Muscle of back (tissue), 13 donors: ENCODE data around the gene S100PBP. TPM values are rescaled to one million over a fixed set of nuclear protein-coding genes. Genes with fewer than 3 reads are reported as not detected.
A peak's percentile ranks its signal among the peaks of the same experiment; 100 is the strongest.

Experiments
- DNase-seq, 3 donors: peaks; one replicate each; pipeline versions ENCODE4 v3.0.0 to v3.0.0-alpha.2; 2013
- long read RNA-seq, 9 donors: transcript quantifications; one replicate each; lab custom pipeline, GENCODE V29; 2026
- polyA plus RNA-seq, 10 donors: library from polyadenylated mRNA; unstranded; fragments of 120-200 nt; gene quantifications; one replicate each; pipeline ENCODE4 v1.2.1, GENCODE V29; 2013; ENCODE audit not compliant: insufficient read length in 10 of 10

The S100PBP gene
- polyA plus RNA-seq: 10 to 100 TPM; 16.9 to 38.8 (median 24.4) TPM
- long read RNA-seq, donor 1, partial matches to known transcripts: 5 of 9 reads
- long read RNA-seq, donor 1, other reads (novel, unspliced or antisense): 0 of 9 reads
- long read RNA-seq, donor 2, partial matches to known transcripts: 0 of 1 reads
- long read RNA-seq, donor 2, other reads (novel, unspliced or antisense): 0 of 1 reads
- long read RNA-seq, donor 3: 0 reads
- long read RNA-seq, donor 4, partial matches to known transcripts: 0 of 2 reads
- long read RNA-seq, donor 4, other reads (novel, unspliced or antisense): 0 of 2 reads
- long read RNA-seq, donor 5, full-length matches to known transcripts: 2 of 2 reads
- long read RNA-seq, donor 5, partial matches to known transcripts: 0 of 2 reads
- long read RNA-seq, donor 5, other reads (novel, unspliced or antisense): 0 of 2 reads
- long read RNA-seq, donor 6, full-length matches to known transcripts: 4 of 12 reads
- long read RNA-seq, donor 6, partial matches to known transcripts: 8 of 12 reads
- long read RNA-seq, donor 6, other reads (novel, unspliced or antisense): 0 of 12 reads
- long read RNA-seq, donor 7, full-length matches to known transcripts: 4 of 4 reads
- long read RNA-seq, donor 7, partial matches to known transcripts: 0 of 4 reads
- long read RNA-seq, donor 7, other reads (novel, unspliced or antisense): 0 of 4 reads
- long read RNA-seq, donor 8, full-length matches to known transcripts: 2 of 2 reads
- long read RNA-seq, donor 8, partial matches to known transcripts: 0 of 2 reads
- long read RNA-seq, donor 8, other reads (novel, unspliced or antisense): 0 of 2 reads
- long read RNA-seq, donor 9, full-length matches to known transcripts: 1 of 1 reads
- long read RNA-seq, donor 9, partial matches to known transcripts: 0 of 1 reads
- long read RNA-seq, donor 9, other reads (novel, unspliced or antisense): 0 of 1 reads

GRCh38 chr1:32817159-32817814 lies at the start of gene S100PBP, which contains the start of gene YARS1:
Gene S100PBP (plus strand): TSS chr1:32817653. CDS start chr1:32826100, 8,447 bp downstream.
Gene YARS1 (minus strand): TSS chr1:32817358. CDS start chr1:32817244, 114 bp downstream.
- DNase-seq: peak; percentile 99 to 100 (median 99)

GRCh38 chr1:32768110-32768850 lies 49.2 kb upstream of the S100PBP start:
- DNase-seq: no peak

DNA sequence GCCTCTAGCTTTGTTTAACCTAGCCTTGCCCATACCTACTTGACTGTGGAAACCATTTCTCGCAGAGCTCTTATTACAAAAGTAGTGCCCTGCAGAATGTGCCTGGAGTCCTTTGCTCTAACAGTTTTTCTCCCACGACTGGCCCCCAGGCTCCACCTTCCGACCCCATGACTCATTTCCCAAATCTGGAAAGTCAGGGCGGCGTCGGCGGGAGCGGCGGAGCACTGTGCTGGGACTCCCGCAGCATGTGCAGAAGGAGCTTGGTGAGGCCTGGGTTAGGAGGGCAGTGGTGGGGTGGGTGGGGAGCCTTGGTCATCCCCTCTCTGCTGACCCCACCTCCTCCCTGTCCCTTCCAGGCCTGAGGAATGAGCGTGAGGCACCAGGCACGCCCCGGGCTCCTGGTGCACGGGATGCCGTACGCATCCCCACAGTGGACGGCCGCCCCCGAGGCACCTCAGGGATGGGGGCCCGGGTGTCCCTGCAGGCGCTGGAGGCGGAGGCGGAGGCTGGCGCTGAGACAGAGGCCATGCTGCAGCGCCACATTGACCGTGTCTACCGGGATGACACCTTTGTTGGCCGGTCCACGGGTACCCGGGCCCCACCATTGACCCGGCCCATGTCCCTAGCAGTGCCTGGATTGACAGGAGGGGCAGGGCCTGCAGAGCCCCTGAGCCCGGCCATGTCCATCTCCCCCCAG lies 47.8 kb upstream of the S100PBP start:
- DNase-seq: no peak

- DNase-seq: no peak
Measured at GRCh38 chr1:32770221-32770731, 47.2 kb upstream of the S100PBP start.

- DNase-seq: no peak
Measured at GRCh38 chr1:32770741-32771548, 46.5 kb upstream of the S100PBP start.

DNA sequence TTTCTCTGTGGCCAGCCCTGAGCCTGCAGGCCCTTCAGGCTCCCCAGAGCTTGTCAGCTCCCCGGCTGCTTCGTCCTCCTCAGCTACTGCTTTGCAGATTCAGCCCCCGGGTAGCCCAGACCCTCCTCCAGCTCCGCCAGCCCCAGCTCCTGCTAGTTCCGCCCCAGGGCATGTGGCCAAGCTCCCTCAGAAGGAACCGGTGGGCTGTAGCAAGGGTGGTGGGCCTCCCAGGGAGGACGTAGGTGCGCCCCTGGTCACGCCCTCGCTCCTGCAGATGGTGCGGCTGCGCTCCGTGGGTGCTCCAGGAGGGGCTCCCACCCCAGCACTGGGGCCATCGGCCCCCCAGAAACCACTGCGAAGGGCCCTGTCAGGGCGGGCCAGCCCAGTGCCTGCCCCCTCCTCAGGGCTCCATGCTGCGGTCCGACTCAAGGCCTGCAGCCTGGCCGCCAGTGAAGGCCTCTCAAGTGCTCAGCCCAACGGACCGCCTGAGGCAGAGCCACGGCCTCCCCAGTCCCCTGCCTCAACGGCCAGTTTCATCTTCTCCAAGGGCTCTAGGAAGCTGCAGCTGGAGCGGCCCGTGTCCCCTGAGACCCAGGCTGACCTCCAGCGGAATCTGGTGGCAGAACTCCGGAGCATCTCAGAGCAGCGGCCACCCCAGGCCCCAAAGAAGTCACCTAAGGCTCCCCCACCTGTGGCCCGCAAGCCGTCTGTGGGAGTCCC lies 45.7 kb upstream of the S100PBP start:
- no peak for DNase-seq

DNA sequence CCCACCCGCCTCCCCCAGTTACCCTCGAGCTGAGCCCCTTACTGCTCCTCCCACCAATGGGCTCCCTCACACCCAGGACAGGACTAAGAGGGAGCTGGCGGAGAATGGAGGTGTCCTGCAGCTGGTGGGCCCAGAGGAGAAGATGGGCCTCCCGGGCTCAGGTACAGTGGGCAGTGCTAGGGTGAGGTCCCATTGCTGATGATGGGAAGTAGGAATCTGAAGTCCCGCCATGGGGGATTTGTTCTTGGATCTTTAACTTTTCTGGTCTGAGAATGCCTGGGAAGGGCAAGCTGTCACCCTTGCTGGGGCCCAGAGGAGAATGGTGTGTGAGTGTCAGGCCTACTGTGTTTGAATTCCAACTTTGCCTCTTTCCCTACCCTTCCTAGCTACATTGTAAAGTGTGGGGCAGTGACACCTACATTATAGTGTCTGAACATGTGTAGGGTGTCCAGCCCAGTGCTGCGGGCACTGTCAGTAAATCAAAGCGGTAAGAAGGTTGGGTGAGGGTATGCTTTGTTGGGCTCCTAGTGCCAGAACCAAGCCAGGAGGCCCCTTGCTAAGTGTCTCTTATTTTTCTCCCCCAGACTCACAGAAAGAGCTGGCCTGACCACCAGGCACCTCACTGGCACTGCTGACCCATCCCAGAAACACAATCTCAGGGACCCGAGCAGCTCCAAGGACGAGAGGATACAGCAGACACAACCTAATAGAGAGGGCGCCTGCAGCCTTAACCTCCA lies 45.0 kb upstream of the S100PBP start:
- DNase-seq: no peak

DNA sequence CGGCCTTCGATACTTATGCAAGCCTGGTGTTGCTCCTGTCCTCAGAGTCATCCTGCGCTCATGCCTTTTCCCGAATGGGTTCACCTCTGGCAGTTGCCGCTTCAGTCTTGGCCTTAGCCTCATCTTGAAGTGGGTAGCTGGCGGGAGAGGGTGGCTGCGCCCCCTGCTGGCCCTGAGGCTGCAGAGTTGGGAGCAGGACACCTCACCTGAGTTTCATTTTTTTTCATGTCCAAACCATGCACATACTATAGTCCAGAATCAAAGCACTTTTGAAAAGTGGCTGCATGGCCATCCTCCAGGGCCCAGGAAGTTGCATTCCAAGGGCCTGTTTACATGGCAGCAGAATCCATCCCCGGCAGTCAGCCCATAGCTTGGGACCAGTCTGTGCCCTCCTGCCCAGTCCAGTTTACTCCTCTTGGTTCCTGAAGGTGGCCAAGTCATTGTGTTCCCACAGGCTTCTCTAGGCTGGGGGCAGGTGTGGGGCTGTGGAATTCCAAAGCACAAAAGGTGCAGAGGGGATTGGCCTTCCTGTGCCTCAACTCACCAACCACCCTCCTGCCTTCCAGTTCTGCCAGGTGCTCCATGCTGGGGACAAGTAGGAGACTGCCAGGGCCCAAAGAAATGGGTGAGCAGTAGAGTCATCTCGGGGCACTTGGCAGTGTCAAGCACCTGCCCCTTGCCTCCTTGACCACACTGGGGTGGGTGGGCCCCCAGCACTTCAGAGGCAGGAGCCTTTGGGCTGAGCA lies 44.3 kb upstream of the S100PBP start:
- DNase-seq: peak in 2 of 3 donors; percentile 74 to 87

DNA sequence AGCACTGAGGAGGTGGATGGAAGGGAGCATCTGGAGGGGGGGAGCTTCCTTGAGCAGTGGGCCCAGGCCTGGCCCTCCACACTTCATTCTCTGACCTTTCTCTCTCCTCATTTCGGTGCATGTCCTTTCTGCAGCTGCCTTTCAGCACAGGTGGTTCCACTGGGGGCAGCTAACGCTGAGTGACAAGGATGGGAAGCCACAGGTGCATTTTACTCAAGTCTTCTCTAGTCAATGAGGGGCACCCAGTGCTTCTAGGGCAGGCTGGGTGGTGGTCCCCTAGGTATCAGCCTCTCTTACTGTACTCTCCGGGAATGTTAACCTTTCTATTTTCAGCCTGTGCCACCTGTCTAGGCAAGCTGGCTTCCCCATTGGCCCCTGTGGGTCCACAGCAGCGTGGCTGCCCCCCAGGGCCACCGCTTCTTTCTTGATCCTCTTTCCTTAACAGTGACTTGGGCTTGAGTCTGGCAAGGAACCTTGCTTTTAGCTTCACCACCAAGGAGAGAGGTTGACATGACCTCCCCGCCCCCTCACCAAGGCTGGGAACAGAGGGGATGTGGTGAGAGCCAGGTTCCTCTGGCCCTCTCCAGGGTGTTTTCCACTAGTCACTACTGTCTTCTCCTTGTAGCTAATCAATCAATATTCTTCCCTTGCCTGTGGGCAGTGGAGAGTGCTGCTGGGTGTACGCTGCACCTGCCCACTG lies 43.5 kb upstream of the S100PBP start:
- DNase-seq: no peak

GRCh38 chr1:32774464-32774808 lies 43.0 kb upstream of the S100PBP start:
- no peak for DNase-seq

GRCh38 chr1:32774950-32775634 lies 42.4 kb upstream of the S100PBP start:
- no peak for DNase-seq

- no peak for DNase-seq
Measured at GRCh38 chr1:32775640-32776337, 41.7 kb upstream of the S100PBP start.

DNA sequence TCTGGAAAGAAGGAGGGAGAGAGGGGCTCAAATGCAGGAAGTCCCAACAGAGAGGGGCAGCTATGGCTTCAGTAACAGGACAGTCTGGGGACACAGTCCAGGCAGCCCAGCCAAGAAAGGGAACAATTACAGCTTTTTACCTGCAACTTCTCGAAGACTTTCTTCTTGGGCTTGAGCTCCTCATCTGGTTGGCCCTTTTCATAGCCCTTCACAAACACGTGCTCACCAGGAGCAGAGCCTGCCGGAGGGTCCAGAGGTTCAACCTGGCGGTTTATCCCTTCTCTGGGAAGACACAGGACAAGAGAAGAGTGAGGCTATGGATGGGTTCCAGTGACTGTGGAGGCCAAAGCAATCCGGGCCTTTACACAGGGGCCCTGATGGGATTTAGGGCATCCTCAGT lies 38.2 kb upstream of the S100PBP start:
- DNase-seq: no peak

GRCh38 chr1:32780005-32780404 lies 37.4 kb upstream of the S100PBP start:
- DNase-seq: no peak

GRCh38 chr1:32780628-32781234 lies 36.7 kb upstream of the S100PBP start:
- no peak for DNase-seq
